Breast epithelium (tissue), 3 donors: ENCODE measurements around the gene APC2.

Experiments
- POLR2A ChIP-seq: fragments of 450-650 bp; IDR thresholded peaks from one replicate; pipeline ENCODE4 v1.6.1; 2016; ENCODE audit warnings: antibody characterized with exemption, mild to moderate bottlenecking, moderate library complexity
- POLR2AphosphoS5 ChIP-seq, 3 donors: sonication (generic); formaldehyde crosslinking; IDR thresholded peaks; one replicate each; pipeline ENCODE4 v1.6.1; 2017; ENCODE audit warnings: antibody characterized with exemption in 3 of 3
- TF ChIP-seq, protein P1 (sequence below), 3 donors: fragments of 450-650 bp; IDR thresholded peaks; one replicate each; pipeline ENCODE4 v1.5.1; 2016 to 2017; ENCODE audit warnings: antibody characterized with exemption in 3 of 3, mild to moderate bottlenecking in 3 of 3, moderate library complexity in 3 of 3

- TF ChIP-seq, protein P1, sequence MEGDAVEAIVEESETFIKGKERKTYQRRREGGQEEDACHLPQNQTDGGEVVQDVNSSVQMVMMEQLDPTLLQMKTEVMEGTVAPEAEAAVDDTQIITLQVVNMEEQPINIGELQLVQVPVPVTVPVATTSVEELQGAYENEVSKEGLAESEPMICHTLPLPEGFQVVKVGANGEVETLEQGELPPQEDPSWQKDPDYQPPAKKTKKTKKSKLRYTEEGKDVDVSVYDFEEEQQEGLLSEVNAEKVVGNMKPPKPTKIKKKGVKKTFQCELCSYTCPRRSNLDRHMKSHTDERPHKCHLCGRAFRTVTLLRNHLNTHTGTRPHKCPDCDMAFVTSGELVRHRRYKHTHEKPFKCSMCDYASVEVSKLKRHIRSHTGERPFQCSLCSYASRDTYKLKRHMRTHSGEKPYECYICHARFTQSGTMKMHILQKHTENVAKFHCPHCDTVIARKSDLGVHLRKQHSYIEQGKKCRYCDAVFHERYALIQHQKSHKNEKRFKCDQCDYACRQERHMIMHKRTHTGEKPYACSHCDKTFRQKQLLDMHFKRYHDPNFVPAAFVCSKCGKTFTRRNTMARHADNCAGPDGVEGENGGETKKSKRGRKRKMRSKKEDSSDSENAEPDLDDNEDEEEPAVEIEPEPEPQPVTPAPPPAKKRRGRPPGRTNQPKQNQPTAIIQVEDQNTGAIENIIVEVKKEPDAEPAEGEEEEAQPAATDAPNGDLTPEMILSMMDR (IDR thresholded peaks at IDR 0.05): no peak
- no peak for TF ChIP-seq POLR2A
- TF ChIP-seq POLR2AphosphoS5 (IDR thresholded peaks at IDR 0.05): no peak
These were observed 16.7 kb downstream of the APC2 start for GRCh38 chr19:1466461-1467214.
